Measurements from ENCODE around the gene RYR3.

DNA sequence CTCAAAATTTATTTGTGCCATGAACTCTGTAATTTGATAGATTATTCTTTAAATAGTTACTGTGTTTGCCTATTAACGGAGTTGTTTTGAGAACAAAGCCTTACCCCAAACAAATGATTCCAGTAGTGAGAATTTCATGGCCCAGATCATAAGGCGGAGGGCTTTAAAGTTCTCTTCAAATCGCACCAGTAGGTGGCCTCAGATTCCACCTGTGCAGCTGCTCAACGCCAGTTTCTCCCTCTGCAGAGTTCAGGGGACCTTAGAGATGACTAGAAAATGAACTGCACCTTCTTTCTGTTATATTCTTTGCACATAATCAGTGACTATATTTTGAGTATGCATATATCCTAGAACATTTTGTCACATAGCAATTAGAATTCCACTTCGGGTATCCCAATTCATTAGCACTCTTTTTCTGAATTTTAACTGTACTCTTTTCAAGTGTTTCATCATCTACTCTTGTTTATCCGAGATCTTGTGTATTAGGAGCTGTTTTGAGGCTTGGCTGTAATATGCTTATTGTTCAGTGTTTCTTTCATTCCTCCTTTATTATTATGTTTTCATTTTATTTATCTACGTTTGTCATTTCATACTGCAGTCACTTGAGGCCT is 425.0 kb downstream of the RYR3 start:
- TF ChIP-seq, protein P1, sequence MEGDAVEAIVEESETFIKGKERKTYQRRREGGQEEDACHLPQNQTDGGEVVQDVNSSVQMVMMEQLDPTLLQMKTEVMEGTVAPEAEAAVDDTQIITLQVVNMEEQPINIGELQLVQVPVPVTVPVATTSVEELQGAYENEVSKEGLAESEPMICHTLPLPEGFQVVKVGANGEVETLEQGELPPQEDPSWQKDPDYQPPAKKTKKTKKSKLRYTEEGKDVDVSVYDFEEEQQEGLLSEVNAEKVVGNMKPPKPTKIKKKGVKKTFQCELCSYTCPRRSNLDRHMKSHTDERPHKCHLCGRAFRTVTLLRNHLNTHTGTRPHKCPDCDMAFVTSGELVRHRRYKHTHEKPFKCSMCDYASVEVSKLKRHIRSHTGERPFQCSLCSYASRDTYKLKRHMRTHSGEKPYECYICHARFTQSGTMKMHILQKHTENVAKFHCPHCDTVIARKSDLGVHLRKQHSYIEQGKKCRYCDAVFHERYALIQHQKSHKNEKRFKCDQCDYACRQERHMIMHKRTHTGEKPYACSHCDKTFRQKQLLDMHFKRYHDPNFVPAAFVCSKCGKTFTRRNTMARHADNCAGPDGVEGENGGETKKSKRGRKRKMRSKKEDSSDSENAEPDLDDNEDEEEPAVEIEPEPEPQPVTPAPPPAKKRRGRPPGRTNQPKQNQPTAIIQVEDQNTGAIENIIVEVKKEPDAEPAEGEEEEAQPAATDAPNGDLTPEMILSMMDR (IDR thresholded peaks at IDR 0.05; ENCODE audit: low read length), result peak; percentile 77
- TF ChIP-seq EZH2phosphoT487 (IDR thresholded peaks at IDR 0.05; ENCODE audit: low read length), result no peak
- TF ChIP-seq EZH2 (optimal IDR thresholded peaks at IDR 0.05; ENCODE audit: low read depth, low read length), result no peak
